GM12873 (cell line): ENCODE results near the gene PHF12.

Source experiments
- TF ChIP-seq, protein P1 (sequence below): IDR thresholded peaks from 2 replicates; pipeline ENCODE4 v1.5.1; 2012; ENCODE audit warnings: low read depth, mild to moderate bottlenecking, moderate library complexity, low read length, control low read depth; ENCODE audit not compliant: insufficient read depth; ENCODE audit errors: missing control alignments

PHF12 gene

DNA sequence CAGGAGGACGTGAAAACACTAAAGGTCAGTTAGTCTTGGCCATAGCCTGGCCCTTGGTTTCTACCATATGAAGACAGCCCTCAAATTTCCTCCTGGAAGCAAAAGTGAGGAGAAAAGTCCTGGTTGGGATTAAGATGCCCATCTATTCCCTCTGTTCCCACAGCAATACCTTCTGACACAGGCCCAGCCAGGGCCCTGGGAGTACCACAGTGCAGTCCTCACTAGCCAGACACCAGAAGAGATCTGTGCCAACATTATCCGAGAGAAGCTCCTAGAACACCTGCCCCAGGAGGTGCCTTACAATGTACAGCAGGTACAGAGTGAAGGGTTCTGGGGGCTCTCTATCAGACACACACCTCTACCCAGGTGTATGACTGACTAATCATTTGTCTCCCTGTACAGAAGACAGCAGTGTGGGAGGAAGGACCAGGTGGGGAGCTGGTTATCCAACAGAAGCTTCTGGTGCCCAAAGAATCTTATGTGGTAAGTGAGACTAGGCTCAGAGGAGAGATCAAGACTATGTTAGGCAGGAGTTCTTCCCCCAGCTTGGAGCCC is 92.4 kb downstream of the PHF12 start:
- TF ChIP-seq, protein P1, sequence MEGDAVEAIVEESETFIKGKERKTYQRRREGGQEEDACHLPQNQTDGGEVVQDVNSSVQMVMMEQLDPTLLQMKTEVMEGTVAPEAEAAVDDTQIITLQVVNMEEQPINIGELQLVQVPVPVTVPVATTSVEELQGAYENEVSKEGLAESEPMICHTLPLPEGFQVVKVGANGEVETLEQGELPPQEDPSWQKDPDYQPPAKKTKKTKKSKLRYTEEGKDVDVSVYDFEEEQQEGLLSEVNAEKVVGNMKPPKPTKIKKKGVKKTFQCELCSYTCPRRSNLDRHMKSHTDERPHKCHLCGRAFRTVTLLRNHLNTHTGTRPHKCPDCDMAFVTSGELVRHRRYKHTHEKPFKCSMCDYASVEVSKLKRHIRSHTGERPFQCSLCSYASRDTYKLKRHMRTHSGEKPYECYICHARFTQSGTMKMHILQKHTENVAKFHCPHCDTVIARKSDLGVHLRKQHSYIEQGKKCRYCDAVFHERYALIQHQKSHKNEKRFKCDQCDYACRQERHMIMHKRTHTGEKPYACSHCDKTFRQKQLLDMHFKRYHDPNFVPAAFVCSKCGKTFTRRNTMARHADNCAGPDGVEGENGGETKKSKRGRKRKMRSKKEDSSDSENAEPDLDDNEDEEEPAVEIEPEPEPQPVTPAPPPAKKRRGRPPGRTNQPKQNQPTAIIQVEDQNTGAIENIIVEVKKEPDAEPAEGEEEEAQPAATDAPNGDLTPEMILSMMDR = no peak

DNA sequence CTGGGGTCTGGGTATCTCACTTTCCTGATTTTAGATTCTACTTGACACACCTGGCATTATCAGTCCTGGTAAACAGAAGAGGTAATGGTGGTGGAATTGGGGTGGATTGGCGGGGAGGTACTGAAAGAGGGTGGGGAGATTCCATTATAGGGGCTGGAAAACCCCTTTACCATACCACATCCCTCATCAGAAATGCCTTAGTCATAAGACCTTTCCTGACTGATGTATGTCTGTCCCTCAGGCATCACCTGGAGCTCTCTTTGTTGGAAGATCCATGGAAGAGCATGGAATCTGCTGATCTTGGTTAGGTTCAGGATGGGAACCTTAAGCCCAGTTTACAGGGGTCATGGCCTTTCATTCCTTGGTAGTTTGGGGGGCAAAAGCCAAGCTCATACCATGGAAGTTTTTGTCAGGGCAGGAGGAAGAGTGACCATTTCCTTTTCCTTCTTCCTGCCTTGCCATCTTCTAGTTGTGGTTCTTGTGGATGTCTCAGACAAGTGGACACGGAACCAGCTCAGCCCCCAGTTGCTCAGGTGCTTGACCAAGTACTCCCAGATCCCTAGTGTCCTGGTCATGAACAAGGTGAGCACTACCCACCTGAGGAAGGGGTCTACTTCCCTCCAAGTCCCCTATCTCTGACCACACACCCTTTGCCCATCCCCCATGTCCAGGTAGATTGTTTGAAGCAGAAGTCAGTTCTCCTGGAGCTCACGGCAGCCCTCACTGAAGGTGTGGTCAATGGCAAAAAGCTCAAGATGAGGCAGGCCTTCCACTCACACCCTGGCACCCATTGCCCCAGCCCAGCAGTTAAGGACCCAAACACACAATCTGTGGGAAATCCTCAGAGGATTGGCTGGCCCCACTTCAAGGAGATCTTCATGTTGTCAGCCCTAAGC is 93.2 kb downstream of the PHF12 start:
- TF ChIP-seq, protein P1 = no peak

DNA sequence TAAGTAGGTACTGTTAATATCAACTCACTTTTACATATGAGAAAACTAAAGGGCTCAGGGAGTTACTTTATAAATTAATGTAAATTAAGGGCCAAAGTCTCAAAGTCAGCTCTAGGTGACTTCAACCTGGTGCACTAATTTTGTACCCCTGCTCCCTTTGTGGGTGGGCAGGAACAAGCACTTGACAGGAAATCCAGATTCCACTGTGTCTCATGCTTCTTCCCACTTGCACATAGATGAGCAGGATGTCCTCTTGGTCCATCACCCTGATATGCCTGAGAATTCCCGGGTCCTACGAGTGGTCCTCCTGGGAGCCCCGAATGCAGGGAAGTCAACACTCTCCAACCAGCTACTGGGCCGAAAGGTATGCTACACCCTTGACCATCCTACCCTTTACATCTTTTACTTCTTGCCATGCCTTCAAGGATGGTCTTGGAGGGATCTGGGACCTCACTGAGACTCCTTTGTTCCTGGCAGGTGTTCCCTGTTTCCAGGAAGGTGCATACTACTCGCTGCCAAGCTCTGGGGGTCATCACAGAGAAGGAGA is 95.2 kb downstream of the PHF12 start:
- TF ChIP-seq, protein P1 = no peak

DNA sequence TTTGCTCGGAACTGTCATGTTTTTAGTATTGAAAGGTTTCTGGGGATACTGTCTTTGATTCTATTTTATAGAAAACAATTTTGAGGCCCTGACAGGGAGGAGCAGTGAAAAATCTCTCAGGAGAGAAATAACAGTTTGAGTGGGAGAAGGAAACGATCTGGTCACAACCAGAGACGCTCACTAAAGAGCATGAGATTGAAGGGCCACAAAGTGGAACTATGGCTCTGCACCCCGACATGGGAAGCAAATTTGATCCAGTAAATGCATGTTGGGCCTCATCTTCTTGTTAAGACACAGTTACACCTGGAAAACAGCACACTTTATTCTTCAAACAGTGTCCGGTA is 96.0 kb downstream of the PHF12 start:
- TF ChIP-seq, protein P1 = no peak
